Activated CD8-positive, alpha-beta memory T cell treated with anti-CD3 and anti-CD28 coated beads for 36 hours (primary cell): Measurements from ENCODE around the gene INSM1. TPM values are rescaled to one million over a fixed set of nuclear protein-coding genes. Genes with fewer than 3 reads are reported as not detected.

Experiments used
- CTCF ChIA-PET: fragments of 350-600 bp; sonication (Branson Sonifier 250); formaldehyde crosslinking; loops from one replicate; lab custom pipeline; 2021; ENCODE audit warnings: antibody characterized with exemption; lab: Charles Lee
- POLR2A ChIA-PET: fragments of 350-600 bp; sonication (Branson Sonifier 250); formaldehyde crosslinking; loops from one replicate; lab custom pipeline; 2021; ENCODE audit warnings: antibody characterized with exemption; lab: Charles Lee
- total RNA-seq, 2 experiments: library from RNA; stranded (reverse); gene quantifications; one replicate each; pipeline ENCODE4 v1.2.3, GENCODE V29; 2021

The INSM1 gene
- total RNA-seq, 2 experiments from 2014 or later = 6.8 to 7.1 TPM

- ChIA-PET POLR2A (no interaction called here), CTCF (no interaction called here)
These were observed 18.3 kb downstream of the INSM1 start for GRCh38 chr20:20386192-20386591.

- ChIA-PET POLR2A (no interaction called here), CTCF (no interaction called here)
These were observed 22.5 kb downstream of the INSM1 start for GRCh38 chr20:20390393-20390792.

- ChIA-PET POLR2A (no interaction called here), CTCF (no interaction called here)
These were observed 23.2 kb downstream of the INSM1 start for GRCh38 chr20:20391115-20391514.

GRCh38 chr20:20391766-20392165 lies 23.9 kb downstream of the INSM1 start:
- POLR2A ChIA-PET = no interaction called here
- CTCF ChIA-PET = no interaction called here

GRCh38 chr20:20393207-20394120 lies 25.6 kb downstream of the INSM1 start:
- CTCF ChIA-PET = interaction anchor here (0.7 kb wide), 1 partner anchor 165 kb away, joined by 3 read pairs; no protein-coding TSS in a partner anchor

GRCh38 chr20:20395087-20395486 lies 27.2 kb downstream of the INSM1 start:
- ChIA-PET CTCF (no interaction called here), POLR2A (no interaction called here)

More at GRCh38 chr20:20393207-20394120, 25.6 kb downstream of the INSM1 start:
- POLR2A ChIA-PET = no interaction called here

- ChIA-PET CTCF (interaction anchor here (0.7 kb wide), 1 partner anchor 23 kb away, joined by 3 read pairs; no protein-coding TSS in a partner anchor), POLR2A (no interaction called here)
These were observed 28.1 kb downstream of the INSM1 start for GRCh38 chr20:20395903-20396568.

GRCh38 chr20:20396794-20397193 lies 28.9 kb downstream of the INSM1 start:
- CTCF ChIA-PET = interaction anchor here (0.7 kb wide), 1 partner anchor 23 kb away, joined by 3 read pairs; no protein-coding TSS in a partner anchor
- POLR2A ChIA-PET = no interaction called here

- POLR2A ChIA-PET = no interaction called here
- CTCF ChIA-PET = no interaction called here
These were observed 30.2 kb downstream of the INSM1 start for GRCh38 chr20:20398123-20398522.

- CTCF ChIA-PET = no interaction called here
- POLR2A ChIA-PET = no interaction called here
These were observed 31.9 kb downstream of the INSM1 start for GRCh38 chr20:20399531-20400500.

- ChIA-PET POLR2A (interaction anchor here (0.6 kb wide), 1 partner anchor 26 kb away, joined by 7 read pairs; no protein-coding TSS in a partner anchor), CTCF (no interaction called here)
These were observed 34.1 kb downstream of the INSM1 start for GRCh38 chr20:20401991-20402390.

GRCh38 chr20:20404633-20405032 lies 36.7 kb downstream of the INSM1 start:
- ChIA-PET CTCF (interaction anchor here (0.6 kb wide), 1 partner anchor 43 kb away, joined by 3 read pairs; no protein-coding TSS in a partner anchor), POLR2A (no interaction called here)

GRCh38 chr20:20405623-20406022 lies 37.7 kb downstream of the INSM1 start:
- POLR2A ChIA-PET = no interaction called here
- CTCF ChIA-PET = no interaction called here

- POLR2A ChIA-PET = no interaction called here
- CTCF ChIA-PET = no interaction called here
These were observed 38.4 kb downstream of the INSM1 start for GRCh38 chr20:20406306-20406705.

GRCh38 chr20:20407891-20408805 lies 40.2 kb downstream of the INSM1 start:
- CTCF ChIA-PET = no interaction called here
- POLR2A ChIA-PET = no interaction called here

- POLR2A ChIA-PET = no interaction called here
- CTCF ChIA-PET = no interaction called here
These were observed 41.4 kb downstream of the INSM1 start for GRCh38 chr20:20409331-20409730.

GRCh38 chr20:20410678-20411077 lies 42.8 kb downstream of the INSM1 start:
- ChIA-PET CTCF (no interaction called here), POLR2A (interaction anchor here (1.1 kb wide), 1 partner anchor 78 kb away, joined by 3 read pairs; no protein-coding TSS in a partner anchor)

GRCh38 chr20:20411402-20411801 lies 43.5 kb downstream of the INSM1 start:
- ChIA-PET POLR2A (interaction anchor here (1.1 kb wide), 1 partner anchor 77 kb away, joined by 3 read pairs; no protein-coding TSS in a partner anchor), CTCF (no interaction called here)
